SK-N-MC (cell line): ENCODE measurements around the gene FAM234B.

ENCODE experiments used
- EZH2 ChIP-seq: fragments of 200-600 bp; sonication (generic); IDR thresholded peaks from one replicate; pipeline ENCODE4 v1.6.1; 2017; ENCODE audit warnings: antibody characterized with exemption
- POLR2AphosphoS5 ChIP-seq: IDR thresholded peaks from 2 replicates; pipeline ENCODE4 v1.6.1; 2012; ENCODE audit warnings: mild to moderate bottlenecking, low read depth, low read length, borderline replicate concordance

GRCh38 chr12:13023811-13024530 lies 20.2 kb upstream of the FAM234B start:
- TF ChIP-seq POLR2AphosphoS5 (no peak), EZH2 (no peak)
